HEK293 (cell line): ENCODE results near the gene EPN1.

Experiments used
- BCL11B ChIP-seq: fragments of 450-650 bp; formaldehyde crosslinking; IDR thresholded peaks from 2 replicates; pipeline ENCODE4 v1.5.1; 2016; ENCODE audit warnings: low read depth, missing biosample characterization, missing genetic modification characterization
- GLIS1 ChIP-seq: fragments of 450-650 bp; formaldehyde crosslinking; IDR thresholded peaks from 2 replicates; pipeline ENCODE4 v1.5.1; 2016; ENCODE audit warnings: missing biosample characterization, missing genetic modification characterization
- KLF8 ChIP-seq: fragments of 450-650 bp; formaldehyde crosslinking; IDR thresholded peaks from 2 replicates; pipeline ENCODE4 v1.5.1; 2016; ENCODE audit warnings: missing biosample characterization, missing genetic modification characterization
- OVOL3 ChIP-seq: fragments of 450-650 bp; formaldehyde crosslinking; IDR thresholded peaks from 2 replicates; pipeline ENCODE4 v1.5.1; 2016; ENCODE audit warnings: missing biosample characterization, missing genetic modification characterization
- PBX3 ChIP-seq: sonication (generic); formaldehyde crosslinking; IDR thresholded peaks from 2 replicates; pipeline ENCODE4 v1.8.1; 2022; ENCODE audit warnings: mild to moderate bottlenecking, moderate library complexity, missing genetic modification reagents
- PRDM1 ChIP-seq: fragments of 450-650 bp; formaldehyde crosslinking; IDR thresholded peaks from 2 replicates; pipeline ENCODE4; 2016; ENCODE audit warnings: missing biosample characterization, missing genetic modification characterization
- REPIN1 ChIP-seq: fragments of 450-650 bp; formaldehyde crosslinking; IDR thresholded peaks from 2 replicates; pipeline ENCODE4 v1.5.1; 2017; ENCODE audit warnings: missing biosample characterization, missing genetic modification characterization, low read depth
- SP2 ChIP-seq: fragments of 450-650 bp; formaldehyde crosslinking; IDR thresholded peaks from 2 replicates; pipeline ENCODE4 v1.5.1; 2016; ENCODE audit warnings: missing biosample characterization, missing genetic modification characterization
- SP7 ChIP-seq: fragments of 450-650 bp; formaldehyde crosslinking; IDR thresholded peaks from 2 replicates; pipeline ENCODE4 v1.5.1; 2016; ENCODE audit warnings: missing biosample characterization, missing genetic modification characterization
- YY1 ChIP-seq: fragments of 450-650 bp; formaldehyde crosslinking; IDR thresholded peaks from 2 replicates; pipeline ENCODE4 v1.5.1; 2018; ENCODE audit warnings: missing biosample characterization, missing genetic modification characterization
- YY2 ChIP-seq: fragments of 450-650 bp; formaldehyde crosslinking; IDR thresholded peaks from 2 replicates; pipeline ENCODE4 v1.5.1; 2016; ENCODE audit warnings: missing biosample characterization, missing genetic modification characterization
- ZBTB26 ChIP-seq: fragments of 450-650 bp; formaldehyde crosslinking; optimal IDR thresholded peaks from 2 replicates; pipeline ENCODE3; 2016; ENCODE audit warnings: missing biosample characterization, mild to moderate bottlenecking, missing genetic modification characterization
- ZBTB7A ChIP-seq: fragments of 450-650 bp; formaldehyde crosslinking; IDR thresholded peaks from 2 replicates; pipeline ENCODE4 v1.5.1; 2016; ENCODE audit warnings: low read depth, missing biosample characterization, missing genetic modification characterization
- ZEB2 ChIP-seq: fragments of 450-650 bp; formaldehyde crosslinking; IDR thresholded peaks from 2 replicates; pipeline ENCODE4 v1.5.1; 2016; ENCODE audit warnings: missing biosample characterization, missing genetic modification characterization
- ZFHX2 ChIP-seq: fragments of 450-650 bp; formaldehyde crosslinking; conservative IDR thresholded peaks from 2 replicates; pipeline ENCODE4 v1.5.1; 2016; ENCODE audit warnings: missing biosample characterization, missing genetic modification characterization
- ZFP37 ChIP-seq: fragments of 450-650 bp; formaldehyde crosslinking; IDR thresholded peaks from 2 replicates; pipeline ENCODE4 v1.5.1; 2016; ENCODE audit warnings: missing biosample characterization, missing genetic modification characterization
- ZNF10 ChIP-seq: fragments of 450-650 bp; formaldehyde crosslinking; IDR thresholded peaks from 2 replicates; pipeline ENCODE4 v1.5.1; 2017; ENCODE audit warnings: missing biosample characterization, missing genetic modification characterization
- ZNF133 ChIP-seq: fragments of 450-650 bp; formaldehyde crosslinking; IDR thresholded peaks from 2 replicates; pipeline ENCODE4 v1.5.1; 2016; ENCODE audit warnings: missing biosample characterization, missing genetic modification characterization
- ZNF184 ChIP-seq: fragments of 450-650 bp; IDR thresholded peaks from 2 replicates; pipeline ENCODE4 v1.5.1; 2018; ENCODE audit warnings: missing biosample characterization, mild to moderate bottlenecking, missing genetic modification characterization
- ZNF23 ChIP-seq: fragments of 450-650 bp; formaldehyde crosslinking; IDR thresholded peaks from 2 replicates; pipeline ENCODE4 v1.5.1; 2016; ENCODE audit warnings: missing biosample characterization, missing genetic modification characterization, borderline replicate concordance
- ZNF391 ChIP-seq: fragments of 450-650 bp; formaldehyde crosslinking; IDR thresholded peaks from 2 replicates; pipeline ENCODE4 v1.5.1; 2016; ENCODE audit warnings: low read depth, missing biosample characterization, missing genetic modification characterization, borderline replicate concordance
- ZNF398 ChIP-seq: fragments of 450-650 bp; formaldehyde crosslinking; IDR thresholded peaks from 2 replicates; pipeline ENCODE4 v1.5.1; 2017; ENCODE audit warnings: missing biosample characterization, missing genetic modification characterization
- ZNF548 ChIP-seq: fragments of 450-650 bp; formaldehyde crosslinking; IDR thresholded peaks from 2 replicates; pipeline ENCODE4 v1.5.1; 2016; ENCODE audit warnings: missing biosample characterization, missing genetic modification characterization
- ZNF561 ChIP-seq: fragments of 450-650 bp; IDR thresholded peaks from 2 replicates; pipeline ENCODE4 v1.5.1; 2018; ENCODE audit warnings: missing biosample characterization, missing genetic modification characterization, borderline replicate concordance
- ZNF621 ChIP-seq: fragments of 450-650 bp; formaldehyde crosslinking; IDR thresholded peaks from 2 replicates; pipeline ENCODE4 v1.5.1; 2017; ENCODE audit warnings: missing biosample characterization, missing genetic modification characterization
- ZNF629 ChIP-seq: fragments of 450-650 bp; formaldehyde crosslinking; IDR thresholded peaks from 2 replicates; pipeline ENCODE4 v1.5.1; 2017; ENCODE audit warnings: missing biosample characterization, missing genetic modification characterization
- ZNF639 ChIP-seq: fragments of 450-650 bp; formaldehyde crosslinking; IDR thresholded peaks from 2 replicates; pipeline ENCODE4 v1.5.1; 2016; ENCODE audit warnings: missing biosample characterization, missing genetic modification characterization
- ZNF670 ChIP-seq: fragments of 450-650 bp; formaldehyde crosslinking; IDR thresholded peaks from 2 replicates; pipeline ENCODE4 v1.5.1; 2016; ENCODE audit warnings: missing biosample characterization, missing genetic modification characterization, low read depth
- ZNF692 ChIP-seq: fragments of 450-650 bp; formaldehyde crosslinking; IDR thresholded peaks from 2 replicates; pipeline ENCODE4 v1.5.1; 2016; ENCODE audit warnings: missing biosample characterization, missing genetic modification characterization
- ZNF76 ChIP-seq: fragments of 450-650 bp; formaldehyde crosslinking; IDR thresholded peaks from 2 replicates; pipeline ENCODE4; 2016; ENCODE audit warnings: low read depth, missing biosample characterization, missing genetic modification characterization, borderline replicate concordance

Gene EPN1

GRCh38 chr19:55654868-55655647, 20.0 kb upstream of the EPN1 start, which contains the start of gene U2AF2 (continued):
- TF ChIP-seq ZNF398 (tag by site-specific recombination), result peak; percentile 82
- 0 out of 2 replicates have a peak, but pooled peaks have one; percentile 48 for TF ChIP-seq REPIN1 (tag by site-specific recombination)
- peak; percentile 33; the same call in 1 of the 2 replicates for TF ChIP-seq SP2 (tag by site-specific recombination)
- 0 out of 2 replicates have a peak, but pooled peaks have one; percentile 22 for TF ChIP-seq BCL11B
- TF ChIP-seq PBX3 (CRISPR knock-in tag), result peak; percentile 91
- TF ChIP-seq YY2, result peak; percentile 52; the same call in 1 of the 2 replicates
- peak; percentile 67; the same call in 1 of the 2 replicates for TF ChIP-seq ZFP37 (tag by site-specific recombination)
- TF ChIP-seq YY1 (tag by site-specific recombination), result peak; percentile 24; the same call in 1 of the 2 replicates
- TF ChIP-seq ZNF670, result no peak
- TF ChIP-seq ZNF629 (tag by site-specific recombination), result peak; percentile 72
- peak; percentile 57; the same call in 1 of the 2 replicates for TF ChIP-seq ZNF76 (tag by site-specific recombination)
- TF ChIP-seq PRDM1 (tag by site-specific recombination), result peak; percentile 71
- peak; percentile 66 for TF ChIP-seq KLF8
- TF ChIP-seq GLIS1 (tag by site-specific recombination), result peak; percentile 63
- TF ChIP-seq ZNF10 (tag by site-specific recombination), result 0 out of 2 replicates have a peak, but pooled peaks have one; percentile 45
- TF ChIP-seq ZNF133 (tag by site-specific recombination), result no peak
- TF ChIP-seq ZBTB26 (tag by site-specific recombination), result peak; percentile 96
- TF ChIP-seq ZBTB7A (tag by site-specific recombination), result peak; percentile 72; the same call in 1 of the 2 replicates
- TF ChIP-seq ZNF692 (tag by site-specific recombination), result peak; percentile 86; the same call in 1 of the 2 replicates
- peak; percentile 52; the same call in 1 of the 2 replicates for TF ChIP-seq ZEB2 (tag by site-specific recombination)
- peak; percentile 80; the same call in 1 of the 2 replicates for TF ChIP-seq ZNF391 (tag by site-specific recombination)
- peak; percentile 88; the same call in 1 of the 2 replicates for TF ChIP-seq ZNF561 (tag by site-specific recombination)
- no peak for TF ChIP-seq ZNF548 (tag by site-specific recombination)
- 0 out of 2 replicates have a peak, but pooled peaks have one; percentile 20 for TF ChIP-seq ZNF639 (tag by site-specific recombination)
- TF ChIP-seq ZNF184 (tag by site-specific recombination), result 0 out of 2 replicates have a peak, but pooled peaks have one; percentile 19
- 0 out of 2 replicates have a peak, but pooled peaks have one; percentile 50 for TF ChIP-seq OVOL3 (tag by site-specific recombination)
- no peak for TF ChIP-seq ZNF621 (tag by site-specific recombination)
- no peak for TF ChIP-seq ZNF23
- peak; percentile 73 for TF ChIP-seq SP7 (tag by site-specific recombination)
- peak; percentile 70 for TF ChIP-seq ZFHX2 (tag by site-specific recombination)
